ENCODE measurements around the gene MROH2B.

Gene MROH2B
- total RNA-seq: 0 reads per million in 2 experiments

- DNase-seq (ENCODE audit: low read depth): no peak
These were observed at the start of gene MROH2B for GRCh38 chr5:41071242-41071641. MROH2B (minus strand) TSS chr5:41071342; CDS start chr5:41070852, 490 bp downstream.

GRCh38 chr5:41120600-41120999, 49.5 kb upstream of the MROH2B start:
- no peak for DNase-seq (ENCODE audit: low read depth)

GRCh38 chr5:41118177-41118576, 47.0 kb upstream of the MROH2B start:
- DNase-seq (ENCODE audit: low read depth): no peak

- DNase-seq (ENCODE audit: low read depth): no peak
These were observed 44.1 kb upstream of the MROH2B start for GRCh38 chr5:41115281-41115680.

- DNase-seq (ENCODE audit: low read depth): no peak
These were observed 41.6 kb upstream of the MROH2B start for GRCh38 chr5:41112486-41113455.

- DNase-seq (ENCODE audit: low read depth): no peak
These were observed 38.0 kb upstream of the MROH2B start for GRCh38 chr5:41109186-41109585.

- DNase-seq (ENCODE audit: low read depth): no peak
These were observed 31.2 kb upstream of the MROH2B start for GRCh38 chr5:41102341-41102740.

GRCh38 chr5:41097642-41098041, 26.5 kb upstream of the MROH2B start:
- DNase-seq (ENCODE audit: low read depth): no peak

- DNase-seq (ENCODE audit: low read depth): no peak
These were observed 24.4 kb upstream of the MROH2B start for GRCh38 chr5:41095324-41096101.

GRCh38 chr5:41094871-41095270, 23.7 kb upstream of the MROH2B start:
- DNase-seq (ENCODE audit: low read depth): no peak

- no peak for DNase-seq (ENCODE audit: low read depth)
These were observed 22.7 kb upstream of the MROH2B start for GRCh38 chr5:41093803-41094202.

GRCh38 chr5:41087461-41087860, 16.3 kb upstream of the MROH2B start:
- DNase-seq (ENCODE audit: low read depth): no peak

- no peak for DNase-seq (ENCODE audit: low read depth)
These were observed 12.2 kb upstream of the MROH2B start for GRCh38 chr5:41083306-41083705.

- DNase-seq (ENCODE audit: low read depth): no peak
These were observed 833 bp upstream of the MROH2B start for GRCh38 chr5:41071975-41072374.

- no peak for DNase-seq (ENCODE audit: low read depth)
These were observed 3.2 kb downstream of the MROH2B start for GRCh38 chr5:41067714-41068568.

GRCh38 chr5:41065691-41066335, 5.3 kb downstream of the MROH2B start:
- no peak for DNase-seq (ENCODE audit: low read depth)

- DNase-seq (ENCODE audit: low read depth): no peak
These were observed 13.2 kb downstream of the MROH2B start for GRCh38 chr5:41057940-41058339.

GRCh38 chr5:41057231-41057630, 13.9 kb downstream of the MROH2B start:
- no peak for DNase-seq (ENCODE audit: low read depth)

GRCh38 chr5:41048986-41049385, 22.2 kb downstream of the MROH2B start:
- DNase-seq (ENCODE audit: low read depth): no peak

- no peak for DNase-seq (ENCODE audit: low read depth)
These were observed 27.9 kb downstream of the MROH2B start for GRCh38 chr5:41043109-41043747.

GRCh38 chr5:41032973-41033372, 38.2 kb downstream of the MROH2B start:
- DNase-seq (ENCODE audit: low read depth): no peak

Data from T follicular helper cell (primary cell).